Mesodermal cell (in vitro differentiated cells): Measurements from ENCODE around the gene SCP2.

Source experiments
- H3K27ac ChIP-seq: 2 replicates; pipeline ENCODE4 v1.7.0; 2013; ENCODE audit warnings: mild to moderate bottlenecking, low read depth, low read length, moderate library complexity; ENCODE audit not compliant: severe bottlenecking
- H3K36me3 ChIP-seq: 2 replicates; pipeline ENCODE4 v1.7.1; 2013; ENCODE audit warnings: mild to moderate bottlenecking, low read length, moderate library complexity; ENCODE audit not compliant: control insufficient read depth, insufficient read depth
- H3K4me1 ChIP-seq: one replicate; pipeline ENCODE4 v1.7.1; 2013; ENCODE audit warnings: mild to moderate bottlenecking, low read length; ENCODE audit not compliant: insufficient read depth, control insufficient read depth, poor library complexity, severe bottlenecking
- H3K4me3 ChIP-seq: 2 replicates; pipeline ENCODE4 v1.7.0; 2013; ENCODE audit warnings: low read length, control low read depth, mild to moderate bottlenecking; ENCODE audit not compliant: insufficient read depth, poor library complexity, severe bottlenecking; ENCODE audit errors: extremely low read depth
- H3K9me3 ChIP-seq: 2 replicates; pipeline ENCODE4 v1.7.1; 2013; ENCODE audit warnings: mild to moderate bottlenecking, low read length, moderate library complexity; ENCODE audit not compliant: control insufficient read depth
- WGBS, 2 experiments: methylation state at CpG; one replicate each; pipeline ENCODE4 v1.1.5; 2013; ENCODE audit warnings: missing lambda C conversion rate in 2 of 2; ENCODE audit not compliant: insufficient coverage in 2 of 2; 5-methylcytosine and 5-hydroxymethylcytosine counted together

Gene SCP2

DNA sequence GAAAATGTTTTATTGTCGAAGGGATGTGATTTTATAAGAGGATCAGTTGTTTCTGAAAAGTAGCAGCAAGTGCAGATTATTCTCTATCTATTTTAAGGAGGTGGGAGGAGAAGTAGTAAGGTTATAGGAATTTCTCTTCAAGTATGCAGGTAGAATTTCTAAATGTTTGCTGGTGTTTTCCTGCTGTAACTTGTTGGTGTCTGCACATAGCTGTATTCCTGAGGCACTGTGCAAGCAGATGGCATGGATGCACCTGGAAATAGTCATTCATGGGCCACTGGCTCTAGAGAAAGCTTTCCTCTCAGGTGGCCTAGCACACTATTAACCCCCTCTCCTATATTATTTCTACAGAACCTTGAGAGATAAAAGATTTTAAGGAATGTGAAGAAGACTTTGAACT, 104.7 kb downstream of the SCP2 start:
- Histone ChIP-seq H3K36me3 (peaks cover 14% of the 10 kb centered on the region), H3K9me3 (peaks cover 3% of the 10 kb centered on the region), H3K4me1 (no peaks in the 10 kb centered on the region), H3K27ac (no peak overlapping the region), H3K4me3 (no peak overlapping the region)
- WGBS, 2 experiments: 100% methylated on average over 1 of the region's 1 CpG; no CpG with 5 or more reads in 1 of the 2 experiments

- H3K4me3 ChIP-seq: no peak overlapping the region
- H3K9me3 ChIP-seq: peaks cover 3% of the 10 kb centered on the region
- H3K4me1 ChIP-seq: no peaks in the 10 kb centered on the region
- peaks cover 18% of the 10 kb centered on the region for H3K36me3 ChIP-seq
- no peak overlapping the region for H3K27ac ChIP-seq
- 80 to 100% methylated on average over 1 to 2 of the region's 4 CpGs for WGBS, 2 experiments
Measured at GRCh38 chr1:53037159-53037558, 110.1 kb downstream of the SCP2 start.

- H3K4me1 ChIP-seq: peaks cover 4% of the 10 kb centered on the region
- 85 to 89% methylated on average over 1 of the region's 3 CpGs for WGBS, 2 experiments
- no peak overlapping the region for H3K4me3 ChIP-seq
- H3K27ac ChIP-seq: no peak overlapping the region
- peaks cover 15% of the 10 kb centered on the region for H3K36me3 ChIP-seq
- peaks cover 3% of the 10 kb centered on the region for H3K9me3 ChIP-seq
Measured at GRCh38 chr1:53038566-53038965, 111.5 kb downstream of the SCP2 start.

- Histone ChIP-seq H3K27ac (no peak overlapping the region), H3K36me3 (peaks cover 15% of the 10 kb centered on the region), H3K4me3 (no peak overlapping the region), H3K9me3 (no peaks in the 10 kb centered on the region), H3K4me1 (peaks cover 23% of the 10 kb centered on the region)
Measured at GRCh38 chr1:53043271-53043670, 116.2 kb downstream of the SCP2 start.

- WGBS, 2 experiments: 90 to 100% methylated on average over 2 to 3 of the region's 5 CpGs
- H3K4me1 ChIP-seq: peaks cover 35% of the 10 kb centered on the region
- no peak overlapping the region for H3K4me3 ChIP-seq
- peaks cover 4% of the 10 kb centered on the region for H3K36me3 ChIP-seq
- H3K27ac ChIP-seq: no peak overlapping the region
- no peaks in the 10 kb centered on the region for H3K9me3 ChIP-seq
Measured at GRCh38 chr1:53044926-53045325, 117.8 kb downstream of the SCP2 start.

DNA sequence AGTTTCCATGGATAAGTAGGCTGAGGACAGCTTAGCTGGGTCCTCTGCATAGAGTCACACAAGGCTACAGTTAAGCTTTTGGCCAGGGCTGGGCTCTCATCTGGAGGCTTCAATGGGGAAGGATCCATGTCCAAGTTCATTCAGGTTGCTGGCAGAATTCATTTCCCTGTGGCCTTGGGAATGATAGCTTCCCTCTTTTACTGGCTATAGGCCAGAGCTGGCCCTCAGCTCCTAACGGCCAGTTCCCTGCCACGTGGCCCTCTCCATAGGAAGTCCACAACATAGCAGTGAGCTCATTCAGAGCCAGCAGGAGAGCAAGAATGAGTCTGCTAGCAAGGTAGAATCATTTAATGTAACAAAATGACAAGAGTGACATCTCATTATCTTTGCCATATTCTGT, 119.9 kb downstream of the SCP2 start:
- Histone ChIP-seq H3K9me3 (no peaks in the 10 kb centered on the region), H3K27ac (peak overlapping the region; percentile 71), H3K4me1 (peaks cover 37% of the 10 kb centered on the region), H3K4me3 (no peak overlapping the region), H3K36me3 (no peaks in the 10 kb centered on the region)
- 40% methylated on average over 1 of the region's 2 CpGs; no CpG with 5 or more reads in 1 of the 2 experiments for WGBS, 2 experiments

GRCh38 chr1:53047737-53048736, 121.0 kb downstream of the SCP2 start:
- no peaks in the 10 kb centered on the region for H3K9me3 ChIP-seq
- H3K4me3 ChIP-seq: no peak overlapping the region
- 92 to 93% methylated on average over 3 of the region's 5 CpGs for WGBS, 2 experiments
- H3K4me1 ChIP-seq: peaks cover 37% of the 10 kb centered on the region
- peak overlapping the region; percentile 71 for H3K27ac ChIP-seq
- H3K36me3 ChIP-seq: peaks cover under 1% of the 10 kb centered on the region

DNA sequence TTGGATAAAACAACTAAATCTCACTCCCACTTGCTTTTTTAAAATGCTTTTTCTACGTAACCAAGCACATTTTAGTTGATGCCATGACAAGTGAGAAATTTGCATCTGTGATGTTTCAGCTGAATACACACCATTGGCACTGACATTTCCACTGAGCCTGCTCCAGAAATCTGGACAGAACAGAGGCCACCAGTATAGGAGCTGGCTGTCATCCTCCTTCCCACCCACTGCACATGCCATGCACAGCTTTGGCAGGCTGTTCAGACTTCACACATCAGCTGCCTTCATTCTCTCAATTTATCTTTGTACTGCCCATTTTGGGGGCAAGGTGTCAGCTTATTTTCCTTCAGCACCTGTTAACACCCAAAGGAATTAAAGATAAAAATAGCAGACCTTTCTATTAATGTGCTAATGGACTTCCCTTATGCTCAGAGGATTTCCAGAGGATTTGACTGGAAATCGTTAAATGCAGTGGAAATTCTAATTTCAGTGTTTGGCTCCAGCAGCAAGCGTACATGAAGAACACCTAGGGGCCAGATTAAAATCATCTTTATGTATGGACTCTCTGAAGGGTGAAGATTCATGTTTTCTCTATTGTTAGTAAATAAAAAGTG, 122.0 kb downstream of the SCP2 start:
- Histone ChIP-seq H3K36me3 (peaks cover 9% of the 10 kb centered on the region), H3K4me1 (peaks cover 32% of the 10 kb centered on the region), H3K4me3 (no peak overlapping the region), H3K9me3 (no peaks in the 10 kb centered on the region), H3K27ac (no peak overlapping the region)
- 86 to 90% methylated on average over 1 to 2 of the region's 3 CpGs for WGBS, 2 experiments

DNA sequence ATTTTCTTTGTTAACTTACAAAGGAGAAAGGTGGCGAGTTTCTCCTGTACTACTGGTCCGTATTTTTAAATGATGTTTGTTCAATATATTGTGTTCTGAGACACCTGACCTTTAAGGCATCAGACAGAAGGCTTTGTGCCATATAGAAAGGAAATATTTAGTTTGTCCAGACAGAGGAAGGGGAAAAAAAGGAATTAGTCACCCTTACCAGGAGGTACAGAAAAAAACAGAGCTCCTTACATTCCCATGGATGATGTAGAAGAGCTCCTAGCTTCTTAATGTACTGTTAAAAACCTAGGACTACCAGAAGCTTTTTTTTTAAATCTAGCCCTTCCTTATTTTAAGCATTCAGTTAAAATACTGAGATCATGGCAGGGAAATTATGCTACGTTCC, 122.5 kb downstream of the SCP2 start:
- 94 to 100% methylated on average over 2 of the region's 3 CpGs for WGBS, 2 experiments
- Histone ChIP-seq H3K9me3 (no peaks in the 10 kb centered on the region), H3K4me1 (peaks cover 32% of the 10 kb centered on the region), H3K27ac (no peak overlapping the region), H3K4me3 (no peak overlapping the region), H3K36me3 (peaks cover 9% of the 10 kb centered on the region)

- no peaks in the 10 kb centered on the region for H3K9me3 ChIP-seq
- no peak overlapping the region for H3K27ac ChIP-seq
- no peak overlapping the region for H3K4me3 ChIP-seq
- H3K4me1 ChIP-seq: peaks cover 32% of the 10 kb centered on the region
- 100% methylated on average over 1 of the region's 2 CpGs; no CpG with 5 or more reads in 1 of the 2 experiments for WGBS, 2 experiments
- peaks cover 9% of the 10 kb centered on the region for H3K36me3 ChIP-seq
Measured at GRCh38 chr1:53050310-53050709, 123.2 kb downstream of the SCP2 start.

DNA sequence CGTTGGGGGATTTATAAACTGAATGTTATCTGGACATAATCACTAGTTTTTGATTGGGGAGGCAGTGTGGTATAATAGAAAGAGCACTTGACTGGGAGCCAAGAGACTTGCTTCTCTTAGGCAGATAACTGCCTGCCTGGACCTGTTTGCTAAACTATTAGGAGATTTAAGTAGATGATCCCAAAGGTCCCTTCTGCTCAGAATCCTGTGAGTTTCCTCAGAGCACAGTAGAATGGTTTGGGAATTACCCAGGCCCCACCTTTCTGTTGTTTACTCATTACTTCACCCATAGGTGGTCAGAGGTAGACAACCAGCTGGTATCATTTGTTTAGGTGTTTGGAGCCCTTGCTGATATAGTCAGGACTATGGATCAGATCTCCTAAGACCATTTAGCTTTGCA, 124.6 kb downstream of the SCP2 start:
- Histone ChIP-seq H3K4me1 (peaks cover 30% of the 10 kb centered on the region), H3K9me3 (no peaks in the 10 kb centered on the region), H3K27ac (no peak overlapping the region), H3K36me3 (peaks cover 9% of the 10 kb centered on the region), H3K4me3 (no peak overlapping the region)
- 89 to 91% methylated on average over 1 of the region's 1 CpG for WGBS, 2 experiments
